PFSK-1 (cell line): Measurements from ENCODE around the gene METTL21A.

ENCODE experiments used
- POLR2AphosphoS5 ChIP-seq: IDR thresholded peaks from 2 replicates; pipeline ENCODE4 v1.6.1; 2012; ENCODE audit warnings: low read depth, mild to moderate bottlenecking, control low read depth, low read length, moderate library complexity
- TAF1 ChIP-seq: IDR thresholded peaks from 2 replicates; pipeline ENCODE4 v1.6.1; 2012; ENCODE audit warnings: low read length, control low read depth, borderline replicate concordance; ENCODE audit not compliant: insufficient read depth

GRCh38 chr2:207616185-207616584, 9.0 kb downstream of the METTL21A start:
- TF ChIP-seq POLR2AphosphoS5 (no peak), TAF1 (no peak)
